GM10266 (cell line): ENCODE results near the gene MAD2L1BP.
A peak's percentile ranks its signal among the peaks of the same experiment; 100 is the strongest.
"Not testable (repeated sequence)": the region's sequence is repeated elsewhere in the genome, so short reads cannot be mapped to it uniquely, and the experiment has no call there.

Source experiments
- DNase-seq: peaks from one replicate; pipeline ENCODE4 v3.0.0; 2012; ENCODE audit errors: extremely low spot score
- TF ChIP-seq, protein P1 (sequence below): IDR thresholded peaks from 2 replicates; pipeline ENCODE4 v1.5.1; 2012; ENCODE audit warnings: mild to moderate bottlenecking, low read depth; ENCODE audit not compliant: control insufficient read depth, insufficient read depth; ENCODE audit errors: missing control alignments

The MAD2L1BP gene

DNA sequence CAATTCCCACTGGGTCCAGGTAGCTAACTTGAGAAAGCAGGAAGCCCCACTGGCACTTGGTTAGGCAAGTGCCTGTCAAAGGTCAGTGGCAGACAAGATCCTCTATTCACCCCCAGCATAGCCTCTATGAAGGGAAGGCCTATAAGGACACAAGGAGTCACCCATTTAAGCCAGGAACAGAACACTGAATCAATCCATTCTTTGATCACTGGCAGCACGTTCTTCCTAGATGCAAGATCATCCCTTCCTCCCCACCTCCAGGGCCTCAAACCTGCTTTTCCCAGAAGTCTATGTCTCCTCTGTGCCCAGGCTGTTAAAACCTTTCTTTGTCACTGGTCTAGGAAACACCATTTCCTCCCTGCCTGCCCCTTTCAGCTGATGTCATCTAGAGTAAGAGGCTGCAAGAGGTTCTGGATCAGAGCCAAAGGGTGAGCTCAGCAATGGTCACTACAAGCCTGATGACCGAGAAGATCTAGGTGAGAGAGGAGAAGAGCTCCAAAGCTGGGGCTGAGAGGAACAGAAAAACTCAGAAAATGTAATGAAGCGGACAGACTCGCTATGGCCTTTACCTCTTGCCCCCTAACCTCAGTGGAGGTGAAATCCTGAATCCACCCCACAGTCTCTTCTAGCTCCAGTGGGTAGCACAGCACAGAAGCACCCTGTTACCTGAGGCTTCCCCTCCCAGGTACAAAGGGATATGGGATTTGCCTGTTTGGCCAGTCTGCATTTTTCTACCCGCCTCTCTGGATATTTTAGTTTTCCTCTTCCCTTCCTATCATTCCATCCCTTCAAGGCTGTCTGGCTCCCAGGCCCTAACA, 8.4 kb upstream of the MAD2L1BP start:
- DNase-seq: peak; percentile 28
- TF ChIP-seq, protein P1, sequence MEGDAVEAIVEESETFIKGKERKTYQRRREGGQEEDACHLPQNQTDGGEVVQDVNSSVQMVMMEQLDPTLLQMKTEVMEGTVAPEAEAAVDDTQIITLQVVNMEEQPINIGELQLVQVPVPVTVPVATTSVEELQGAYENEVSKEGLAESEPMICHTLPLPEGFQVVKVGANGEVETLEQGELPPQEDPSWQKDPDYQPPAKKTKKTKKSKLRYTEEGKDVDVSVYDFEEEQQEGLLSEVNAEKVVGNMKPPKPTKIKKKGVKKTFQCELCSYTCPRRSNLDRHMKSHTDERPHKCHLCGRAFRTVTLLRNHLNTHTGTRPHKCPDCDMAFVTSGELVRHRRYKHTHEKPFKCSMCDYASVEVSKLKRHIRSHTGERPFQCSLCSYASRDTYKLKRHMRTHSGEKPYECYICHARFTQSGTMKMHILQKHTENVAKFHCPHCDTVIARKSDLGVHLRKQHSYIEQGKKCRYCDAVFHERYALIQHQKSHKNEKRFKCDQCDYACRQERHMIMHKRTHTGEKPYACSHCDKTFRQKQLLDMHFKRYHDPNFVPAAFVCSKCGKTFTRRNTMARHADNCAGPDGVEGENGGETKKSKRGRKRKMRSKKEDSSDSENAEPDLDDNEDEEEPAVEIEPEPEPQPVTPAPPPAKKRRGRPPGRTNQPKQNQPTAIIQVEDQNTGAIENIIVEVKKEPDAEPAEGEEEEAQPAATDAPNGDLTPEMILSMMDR: no peak

DNA sequence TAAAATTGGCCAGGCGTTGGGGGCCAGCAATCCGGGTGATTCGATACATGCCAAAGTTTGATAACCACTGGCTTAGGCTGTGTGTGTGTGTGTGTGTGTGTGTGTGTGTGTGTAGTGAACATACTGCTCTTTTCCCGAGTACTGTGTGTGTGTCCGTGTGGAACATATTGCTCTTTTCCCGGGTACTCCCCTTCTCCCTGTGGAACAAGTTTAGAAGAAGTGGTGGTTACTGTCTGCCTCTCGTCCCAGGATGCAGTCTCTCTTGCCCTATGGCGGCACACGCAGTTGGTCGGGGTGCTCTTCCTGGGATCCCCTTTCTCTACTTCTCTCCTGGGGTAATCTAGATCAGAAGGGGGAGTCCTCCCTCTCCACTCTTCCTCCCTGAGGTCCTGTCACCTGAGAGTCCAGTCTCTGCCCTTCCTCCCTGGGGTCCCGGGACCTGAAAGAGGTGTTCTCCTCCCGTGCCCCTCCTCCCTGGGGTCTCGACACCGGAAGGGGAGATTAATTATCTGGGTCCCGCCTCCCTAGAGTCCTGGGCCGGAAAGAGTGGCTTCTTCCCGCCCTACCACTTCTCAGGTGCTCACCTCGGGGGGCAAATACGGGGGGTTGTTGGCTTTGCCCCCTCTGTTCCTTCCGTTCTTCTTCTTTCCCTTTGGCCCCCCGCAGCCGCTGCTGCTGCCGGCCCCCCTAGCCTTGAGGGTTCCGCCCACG, 7.1 kb upstream of the MAD2L1BP start:
- TF ChIP-seq, protein P1: no peak
- DNase-seq: peak; percentile 70

DNA sequence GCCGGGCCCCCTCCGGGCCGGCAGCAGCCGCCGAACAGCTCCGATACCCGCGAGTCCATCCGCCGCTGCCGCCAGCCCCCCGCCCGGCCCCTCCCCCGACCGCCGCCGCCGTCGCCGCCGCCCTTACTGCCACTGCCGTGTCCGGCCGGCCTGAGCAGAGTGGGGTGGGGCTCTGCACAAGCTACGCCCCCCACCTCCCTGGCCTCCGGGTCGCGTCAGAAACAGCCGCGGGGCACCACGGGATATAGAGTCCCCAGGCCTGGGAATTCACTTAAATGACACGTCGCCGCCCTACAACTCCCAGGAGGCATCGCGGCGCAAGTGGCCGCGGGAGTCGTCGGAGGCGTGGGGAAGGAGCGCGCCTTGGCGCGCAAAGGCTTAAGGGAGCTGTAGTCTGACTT, 6.5 kb upstream of the MAD2L1BP start, which contains the start of gene GTPBP2:
TSS of gene GTPBP2 (minus strand) at position 161 of the 401 bp plus-strand sequence. CDS start at position 59, 102 bp downstream.
- TF ChIP-seq, protein P1: no peak
- DNase-seq: peak; percentile 96

DNA sequence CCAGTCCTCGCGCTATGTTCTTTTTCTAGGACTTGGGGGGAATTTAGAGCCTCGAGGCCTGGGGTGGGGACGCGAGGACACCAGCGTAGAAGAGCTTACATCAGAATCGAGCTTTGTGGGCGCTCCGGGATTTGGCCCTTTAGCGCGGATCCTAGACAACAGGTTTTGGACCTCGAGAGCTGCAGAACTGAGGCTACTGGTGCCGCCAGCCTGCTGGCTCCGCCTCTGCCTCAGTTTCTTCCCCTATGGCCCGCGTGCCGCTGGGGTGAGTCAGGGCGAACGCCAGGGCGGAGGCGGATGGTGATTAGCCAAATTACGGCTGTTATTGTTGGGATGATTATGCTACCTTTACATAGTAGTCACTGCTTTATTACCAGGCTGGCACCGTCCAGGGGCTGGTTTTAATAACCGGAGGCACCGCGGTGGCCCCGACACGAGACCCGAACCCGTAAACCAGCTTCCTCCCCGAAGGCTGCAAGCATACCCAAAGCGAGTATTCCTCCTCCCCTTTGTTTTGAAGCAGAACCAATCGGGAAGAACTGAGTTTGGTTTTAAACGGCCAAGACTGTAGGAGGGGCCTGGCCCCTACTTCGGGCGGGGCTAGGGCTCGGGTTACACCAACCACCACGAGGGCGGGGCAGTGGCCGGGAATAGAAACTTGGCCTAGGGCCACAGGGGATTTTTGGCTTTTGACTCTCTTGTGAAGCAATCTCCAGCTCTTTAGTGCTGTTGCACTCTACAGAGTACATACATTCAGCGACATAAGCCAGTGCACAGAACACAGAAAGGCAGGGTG, 5.9 kb upstream of the MAD2L1BP start:
- peak; percentile 97 for DNase-seq
- TF ChIP-seq, protein P1: no peak

DNA sequence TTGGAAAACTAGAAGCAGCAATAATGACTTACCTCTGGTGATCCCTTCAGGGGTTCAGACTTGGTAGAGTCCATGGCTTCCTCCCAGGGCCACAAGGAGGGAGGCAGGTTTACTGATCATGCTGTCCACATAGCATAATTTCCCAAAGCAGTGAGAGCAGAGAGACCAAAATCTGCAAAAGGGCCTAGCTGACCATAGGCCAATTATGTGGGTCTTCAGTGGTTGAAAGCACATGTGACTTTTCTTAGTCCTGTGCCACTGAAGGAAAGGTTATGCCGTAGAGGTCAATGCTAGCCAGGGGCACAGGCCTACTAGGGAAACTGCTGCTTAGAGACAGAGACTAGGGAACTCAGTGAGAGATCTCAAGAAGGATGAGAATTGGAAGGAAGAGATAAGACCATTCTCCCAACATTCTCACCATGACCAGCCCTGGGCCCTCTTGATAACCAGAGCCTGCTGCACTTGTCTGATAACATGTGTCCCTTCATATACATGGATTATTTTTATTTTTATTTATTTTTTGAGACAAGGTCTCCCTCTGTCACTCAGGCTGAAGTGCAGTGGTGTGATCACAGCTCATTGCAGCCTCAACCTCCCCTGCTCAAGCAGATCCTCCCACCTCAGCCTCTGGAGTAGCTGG, 4.5 kb upstream of the MAD2L1BP start:
- DNase-seq: no peak
- TF ChIP-seq, protein P1: no peak

DNA sequence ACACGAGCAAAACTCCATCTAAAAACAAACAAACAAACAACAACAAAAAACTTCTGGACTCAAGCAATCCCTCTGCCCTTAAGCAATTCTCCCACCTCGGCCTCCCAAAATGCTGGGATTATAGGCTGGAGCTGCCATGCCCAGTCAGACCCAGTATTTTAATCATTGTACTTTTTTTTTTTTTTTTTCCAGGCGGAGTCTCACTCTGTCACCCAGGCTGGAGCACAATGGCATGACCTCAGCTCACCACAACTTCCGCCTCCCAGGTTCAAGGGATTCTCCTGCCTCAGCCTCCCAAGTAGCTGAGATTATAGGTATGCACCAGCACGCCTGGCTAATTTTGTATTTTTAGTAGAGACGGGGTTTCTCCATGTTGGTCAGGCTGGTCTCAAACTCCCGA, 2.6 kb upstream of the MAD2L1BP start:
- DNase-seq: not testable (repeated sequence)

DNA sequence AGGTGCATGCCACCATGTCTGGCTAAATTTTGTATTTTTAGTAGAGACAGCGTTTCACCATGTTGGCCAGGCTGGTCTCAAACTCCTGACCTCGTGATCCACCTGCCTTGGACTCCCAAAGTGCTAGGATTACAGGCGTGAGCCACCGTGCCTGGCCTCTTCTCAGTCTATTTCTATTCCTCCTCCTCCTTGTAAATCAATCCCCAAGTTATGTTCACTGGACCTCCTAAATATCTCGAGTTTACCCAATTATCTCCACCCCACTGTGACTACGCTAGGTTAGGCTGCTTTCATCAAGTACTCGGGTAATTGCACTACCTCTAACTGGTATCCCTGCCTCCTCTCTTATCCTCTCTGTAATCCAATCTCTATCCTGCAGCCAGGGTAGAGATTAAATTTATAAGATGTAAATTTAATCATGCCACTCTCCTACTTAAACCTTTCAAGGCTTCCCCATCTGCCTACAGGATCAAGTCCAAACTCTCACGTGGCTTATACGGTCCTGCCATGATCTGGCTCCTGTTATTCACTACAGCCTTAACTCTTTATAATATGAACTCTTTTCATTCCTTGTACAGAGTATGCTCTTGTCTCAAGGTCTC, 837 bp upstream of the MAD2L1BP start:
- TF ChIP-seq, protein P1: no peak
- no peak for DNase-seq
